HG03571 (cell line): ENCODE measurements around the gene SEPTIN10.
"Not testable (repeated sequence)": the region's sequence is repeated elsewhere in the genome, so short reads cannot be mapped to it uniquely, and the experiment has no call there.

ENCODE experiments used
- ATAC-seq: cut with Tn5 transposase; IDR thresholded peaks from one replicate; pipeline ENCODE4 v1.9.1; 2021; ENCODE audit not compliant: unreplicated experiment

Gene SEPTIN10

GRCh38 chr2:109613922-109614714 lies at the start of gene SEPTIN10, which contains the start of gene SOWAHC:
SEPTIN10 (minus strand) TSS chr2:109613966; CDS start chr2:109613827, 139 bp downstream.
SOWAHC (plus strand) TSS chr2:109614364; CDS start chr2:109614490, 126 bp downstream.
- peak; percentile 78 for ATAC-seq

GRCh38 chr2:109662889-109663288 lies 49.1 kb upstream of the SEPTIN10 start:
- ATAC-seq: no peak

- ATAC-seq: no peak
Measured at GRCh38 chr2:109660046-109660860, 46.5 kb upstream of the SEPTIN10 start.

GRCh38 chr2:109659396-109660045 lies 45.8 kb upstream of the SEPTIN10 start:
- no peak for ATAC-seq

- ATAC-seq: no peak
Measured at GRCh38 chr2:109655287-109655686, 41.5 kb upstream of the SEPTIN10 start.

- no peak for ATAC-seq
Measured at GRCh38 chr2:109654326-109655050, 40.7 kb upstream of the SEPTIN10 start.

- no peak for ATAC-seq
Measured at GRCh38 chr2:109649736-109650695, 36.2 kb upstream of the SEPTIN10 start.

- ATAC-seq: no peak
Measured at GRCh38 chr2:109648041-109648527, 34.3 kb upstream of the SEPTIN10 start.

GRCh38 chr2:109647636-109648035 lies 33.9 kb upstream of the SEPTIN10 start:
- ATAC-seq: no peak

- ATAC-seq: no peak
Measured at GRCh38 chr2:109646961-109647360, 33.2 kb upstream of the SEPTIN10 start.

GRCh38 chr2:109645412-109646184 lies 31.8 kb upstream of the SEPTIN10 start:
- ATAC-seq: no peak

GRCh38 chr2:109644571-109645275 lies 31.0 kb upstream of the SEPTIN10 start:
- ATAC-seq: no peak

GRCh38 chr2:109640000-109640399 lies 26.2 kb upstream of the SEPTIN10 start:
- not testable (repeated sequence) for ATAC-seq

GRCh38 chr2:109638795-109639194 lies 25.0 kb upstream of the SEPTIN10 start:
- ATAC-seq: peak; percentile 32

- peak; percentile 54 for ATAC-seq
Measured at GRCh38 chr2:109637749-109638570, 24.2 kb upstream of the SEPTIN10 start.

- ATAC-seq: no peak
Measured at GRCh38 chr2:109636317-109636716, 22.6 kb upstream of the SEPTIN10 start.
